Measurements from ENCODE around the gene WWC2.

- no peak for TF ChIP-seq ZNF425 (CRISPR knock-in tag; conservative IDR thresholded peaks at IDR 0.05)
- TF ChIP-seq, protein P1, sequence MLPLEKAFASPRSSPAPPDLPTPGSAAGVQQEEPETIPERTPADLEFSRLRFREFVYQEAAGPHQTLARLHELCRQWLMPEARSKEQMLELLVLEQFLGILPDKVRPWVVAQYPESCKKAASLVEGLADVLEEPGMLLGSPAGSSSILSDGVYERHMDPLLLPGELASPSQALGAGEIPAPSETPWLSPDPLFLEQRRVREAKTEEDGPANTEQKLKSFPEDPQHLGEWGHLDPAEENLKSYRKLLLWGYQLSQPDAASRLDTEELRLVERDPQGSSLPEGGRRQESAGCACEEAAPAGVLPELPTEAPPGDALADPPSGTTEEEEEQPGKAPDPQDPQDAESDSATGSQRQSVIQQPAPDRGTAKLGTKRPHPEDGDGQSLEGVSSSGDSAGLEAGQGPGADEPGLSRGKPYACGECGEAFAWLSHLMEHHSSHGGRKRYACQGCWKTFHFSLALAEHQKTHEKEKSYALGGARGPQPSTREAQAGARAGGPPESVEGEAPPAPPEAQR (CRISPR knock-in tag; IDR thresholded peaks at IDR 0.05) = no peak
- no peak for TF ChIP-seq CTCF (IDR thresholded peaks at IDR 0.05)
- TF ChIP-seq, protein P2, sequence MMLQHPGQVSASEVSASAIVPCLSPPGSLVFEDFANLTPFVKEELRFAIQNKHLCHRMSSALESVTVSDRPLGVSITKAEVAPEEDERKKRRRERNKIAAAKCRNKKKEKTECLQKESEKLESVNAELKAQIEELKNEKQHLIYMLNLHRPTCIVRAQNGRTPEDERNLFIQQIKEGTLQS (CRISPR knock-in tag; conservative IDR thresholded peaks at IDR 0.05) = no peak
- TF ChIP-seq JUN (CRISPR knock-in tag; IDR thresholded peaks at IDR 0.05) = no peak
- TF ChIP-seq MAX (CRISPR knock-in tag; IDR thresholded peaks at IDR 0.05) = no peak
Measured at GRCh38 chr4:183081116-183081469, 18.0 kb upstream of the WWC2 start.
